Astrocyte (in vitro differentiated cells and primary cell): ENCODE results near the gene U2AF1L4. TPM values are rescaled to one million over a fixed set of nuclear protein-coding genes. Genes with fewer than 3 reads are reported as not detected.
A peak's percentile ranks its signal among the peaks of the same experiment; 100 is the strongest.

Source experiments
- DNase-seq: peaks from one replicate; pipeline ENCODE4 v3.0.0-alpha.2; 2010; ENCODE audit warnings: low read depth
- FAIRE-seq: peaks from 2 replicates; lab custom pipeline; 2011; peaks lifted over from hg19 to GRCh38; lab: Jason Lieb, UNC
- H2AFZ ChIP-seq: 2 replicates; pipeline ENCODE4 v1.6.0; 2012; ENCODE audit warnings: low read depth, low read length, inconsistent platforms
- H3K27ac ChIP-seq: 2 replicates; pipeline ENCODE4 v1.5.1; 2011; ENCODE audit warnings: low read depth, low read length, inconsistent platforms
- H3K27me3 ChIP-seq: 2 replicates; pipeline ENCODE4 v1.6.0; 2011; ENCODE audit warnings: low read length, inconsistent platforms; ENCODE audit not compliant: insufficient read depth
- H3K36me3 ChIP-seq: 2 replicates; pipeline ENCODE4 v1.5.1; 2011; ENCODE audit warnings: low read length, inconsistent platforms; ENCODE audit not compliant: insufficient read depth
- H3K4me1 ChIP-seq: 2 replicates; pipeline ENCODE4 v1.5.1; 2011; ENCODE audit warnings: low read length, inconsistent platforms; ENCODE audit not compliant: insufficient read depth
- H3K4me2 ChIP-seq: 2 replicates; pipeline ENCODE4 v1.6.0; 2012; ENCODE audit warnings: low read length, inconsistent platforms
- H3K4me3 ChIP-seq: 2 replicates; pipeline ENCODE4 v1.5.1; 2011; ENCODE audit warnings: low read depth, mild to moderate bottlenecking, low read length, inconsistent platforms; ENCODE audit not compliant: insufficient read depth
- H3K79me2 ChIP-seq: 2 replicates; pipeline ENCODE4 v1.6.0; 2012; ENCODE audit warnings: mild to moderate bottlenecking, low read length, inconsistent platforms; ENCODE audit not compliant: insufficient read depth
- H3K9ac ChIP-seq: 2 replicates; pipeline ENCODE4 v1.6.0; 2012; ENCODE audit warnings: mild to moderate bottlenecking, low read length, inconsistent platforms
- H3K9me3 ChIP-seq: 2 replicates; pipeline ENCODE4 v1.5.1; 2012; ENCODE audit warnings: low read depth, mild to moderate bottlenecking, low read length, inconsistent platforms; ENCODE audit not compliant: insufficient read depth
- H4K20me1 ChIP-seq: 2 replicates; pipeline ENCODE4 v1.6.0; 2012; ENCODE audit warnings: low read length, inconsistent platforms; ENCODE audit not compliant: insufficient read depth
- H3K27ac Mint-ChIP-seq: one replicate; pipeline ENCODE4 v1.8.0; 2021; ENCODE audit warnings: mild to moderate bottlenecking, mixed read lengths; ENCODE audit not compliant: unreplicated experiment
- H3K27me3 Mint-ChIP-seq: one replicate; pipeline ENCODE4 v1.8.0; 2021; ENCODE audit warnings: low read depth, mixed read lengths; ENCODE audit not compliant: unreplicated experiment
- H3K36me3 Mint-ChIP-seq: one replicate; pipeline ENCODE4 v1.8.0; 2021; ENCODE audit warnings: low read depth, mixed read lengths; ENCODE audit not compliant: unreplicated experiment
- H3K4me1 Mint-ChIP-seq: one replicate; pipeline ENCODE4 v1.8.0; 2021; ENCODE audit warnings: low read depth, mixed read lengths; ENCODE audit not compliant: unreplicated experiment
- H3K4me3 Mint-ChIP-seq: one replicate; pipeline ENCODE4 v1.8.0; 2021; ENCODE audit warnings: mild to moderate bottlenecking, moderate library complexity, mixed read lengths; ENCODE audit not compliant: unreplicated experiment
- H3K9me3 Mint-ChIP-seq: one replicate; pipeline ENCODE4 v1.8.0; 2021; ENCODE audit warnings: mild to moderate bottlenecking, mixed read lengths; ENCODE audit not compliant: unreplicated experiment
- EZH2 ChIP-seq: IDR thresholded peaks from 2 replicates; pipeline ENCODE4 v1.6.1; 2012; ENCODE audit warnings: mild to moderate bottlenecking, low read length, inconsistent platforms; ENCODE audit not compliant: insufficient read depth
- total RNA-seq: library from RNA; stranded (reverse); gene quantifications from 2 replicates; pipeline ENCODE4 v1.2.1, GENCODE V29; 2021
- TF ChIP-seq, protein P1 (sequence below): IDR thresholded peaks from 2 replicates; pipeline ENCODE4 v1.5.1; 2011; ENCODE audit warnings: low read depth, mild to moderate bottlenecking, inconsistent platforms, low read length, moderate library complexity; ENCODE audit not compliant: insufficient read depth

Gene U2AF1L4
- total RNA-seq, 1 donor from 2014 or later: 15.7 TPM

DNA sequence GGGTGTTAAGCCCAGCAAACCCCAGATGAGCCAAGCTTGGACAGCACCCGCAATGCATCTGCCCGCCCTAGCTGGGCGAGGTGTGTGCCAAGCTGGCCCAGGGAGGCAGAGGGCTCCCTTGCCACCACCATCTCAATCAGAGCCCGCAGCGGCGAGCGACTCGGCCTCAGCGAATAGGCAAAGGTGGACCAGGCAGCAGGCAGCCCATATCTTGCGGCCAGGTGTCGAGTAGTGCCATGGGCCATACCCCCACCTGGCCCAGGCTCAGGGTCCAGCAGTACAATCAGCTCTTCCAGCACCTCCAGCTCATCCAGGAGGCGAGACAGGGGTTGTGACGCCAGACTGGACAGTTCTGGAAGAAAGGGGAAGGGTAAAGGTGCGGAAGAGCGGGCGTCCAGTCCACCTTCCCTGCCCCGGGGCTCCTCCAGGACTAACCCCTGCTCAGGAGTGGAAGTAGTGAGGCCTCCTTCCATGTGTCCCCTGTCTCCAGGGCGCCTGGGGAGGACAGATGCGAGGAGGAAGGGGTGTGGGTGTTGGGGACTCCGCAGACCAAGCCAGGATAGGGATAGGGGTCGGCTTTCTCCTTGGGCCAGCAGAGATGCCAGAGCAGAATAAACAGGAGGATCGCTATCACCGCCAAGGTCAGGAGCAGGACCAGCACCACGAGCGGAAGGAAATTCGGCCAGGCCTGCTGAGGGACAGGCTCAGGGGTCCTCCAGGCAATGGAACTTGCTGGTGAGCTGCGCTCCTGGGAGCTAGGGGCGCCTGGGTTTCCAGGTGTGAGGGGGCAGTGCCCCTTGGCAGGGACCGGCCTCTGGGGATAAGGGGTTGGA, 5.7 kb downstream of the U2AF1L4 start:
- H3K27me3 ChIP-seq: no peaks in the 10 kb centered on the region
- Mint-ChIP-seq H3K36me3 (peaks cover 9% of the 10 kb centered on the region), H3K9me3 (no peaks in the 10 kb centered on the region), H3K4me3 (peak overlapping the region; percentile 54), H3K27ac (no peak overlapping the region), H3K4me1 (no peaks in the 10 kb centered on the region), H3K27me3 (no peaks in the 10 kb centered on the region)
- H3K9ac ChIP-seq: peak overlapping the region; percentile 66
- no peaks in the 10 kb centered on the region for H3K79me2 ChIP-seq
- peak overlapping the region; percentile 100 for H3K4me2 ChIP-seq
- peaks cover 5% of the 10 kb centered on the region for H3K4me1 ChIP-seq
- H4K20me1 ChIP-seq: peaks cover 24% of the 10 kb centered on the region
- no peak overlapping the region for H3K27ac ChIP-seq
- H2AFZ ChIP-seq: no peak overlapping the region
- no peak for FAIRE-seq
- no peaks in the 10 kb centered on the region for H3K9me3 ChIP-seq
- TF ChIP-seq EZH2: no peak
- TF ChIP-seq, protein P1, sequence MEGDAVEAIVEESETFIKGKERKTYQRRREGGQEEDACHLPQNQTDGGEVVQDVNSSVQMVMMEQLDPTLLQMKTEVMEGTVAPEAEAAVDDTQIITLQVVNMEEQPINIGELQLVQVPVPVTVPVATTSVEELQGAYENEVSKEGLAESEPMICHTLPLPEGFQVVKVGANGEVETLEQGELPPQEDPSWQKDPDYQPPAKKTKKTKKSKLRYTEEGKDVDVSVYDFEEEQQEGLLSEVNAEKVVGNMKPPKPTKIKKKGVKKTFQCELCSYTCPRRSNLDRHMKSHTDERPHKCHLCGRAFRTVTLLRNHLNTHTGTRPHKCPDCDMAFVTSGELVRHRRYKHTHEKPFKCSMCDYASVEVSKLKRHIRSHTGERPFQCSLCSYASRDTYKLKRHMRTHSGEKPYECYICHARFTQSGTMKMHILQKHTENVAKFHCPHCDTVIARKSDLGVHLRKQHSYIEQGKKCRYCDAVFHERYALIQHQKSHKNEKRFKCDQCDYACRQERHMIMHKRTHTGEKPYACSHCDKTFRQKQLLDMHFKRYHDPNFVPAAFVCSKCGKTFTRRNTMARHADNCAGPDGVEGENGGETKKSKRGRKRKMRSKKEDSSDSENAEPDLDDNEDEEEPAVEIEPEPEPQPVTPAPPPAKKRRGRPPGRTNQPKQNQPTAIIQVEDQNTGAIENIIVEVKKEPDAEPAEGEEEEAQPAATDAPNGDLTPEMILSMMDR: no peak
- H3K4me3 ChIP-seq: peak overlapping the region; percentile 67
- H3K36me3 ChIP-seq: peaks cover 8% of the 10 kb centered on the region
- no peak for DNase-seq

DNA sequence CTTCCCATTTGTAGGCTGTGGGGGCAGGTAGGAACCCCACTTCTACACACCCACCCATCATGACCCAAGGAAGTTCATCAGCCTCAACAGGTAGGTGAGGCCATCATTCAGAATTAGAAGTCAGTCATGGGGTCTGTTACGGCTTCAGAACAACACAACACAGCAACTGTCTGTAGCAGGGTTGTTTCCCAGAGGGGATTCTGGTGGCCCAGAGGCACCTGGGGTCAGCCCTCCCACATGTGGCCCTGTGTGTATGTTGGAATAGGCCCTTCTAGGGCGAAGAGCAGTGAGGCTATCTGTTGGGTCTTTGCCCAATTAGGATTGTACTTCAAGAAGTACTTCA, 6.4 kb downstream of the U2AF1L4 start:
- no peaks in the 10 kb centered on the region for H3K27me3 Mint-ChIP-seq
- Histone ChIP-seq H3K9me3 (no peaks in the 10 kb centered on the region), H3K4me2 (no peak overlapping the region), H3K79me2 (no peaks in the 10 kb centered on the region), H2AFZ (no peak overlapping the region), H3K36me3 (peaks cover 8% of the 10 kb centered on the region), H4K20me1 (peaks cover 31% of the 10 kb centered on the region), H3K27ac (no peak overlapping the region), H3K27me3 (no peaks in the 10 kb centered on the region), H3K4me3 (no peak overlapping the region), H3K4me1 (peaks cover 5% of the 10 kb centered on the region), H3K9ac (no peak overlapping the region)
- H3K27ac Mint-ChIP-seq: no peak overlapping the region
- H3K9me3 Mint-ChIP-seq: no peaks in the 10 kb centered on the region
- no peak overlapping the region for H3K4me3 Mint-ChIP-seq
- H3K36me3 Mint-ChIP-seq: peaks cover 14% of the 10 kb centered on the region
- DNase-seq (no peak), FAIRE-seq (no peak)
- no peaks in the 10 kb centered on the region for H3K4me1 Mint-ChIP-seq
- TF ChIP-seq EZH2: no peak
- TF ChIP-seq, protein P1: no peak
